Epithelial cell of proximal tubule (primary cell): ENCODE data around the gene MFAP3L. TPM values are rescaled to one million over a fixed set of nuclear protein-coding genes. Genes with fewer than 3 reads are reported as not detected.
A peak's percentile ranks its signal among the peaks of the same experiment; 100 is the strongest.
"Not testable (repeated sequence)": the region's sequence is repeated elsewhere in the genome, so short reads cannot be mapped to it uniquely, and the experiment has no call there.

Experiments
- DNase-seq: peaks from one replicate; pipeline ENCODE4 v3.0.0-alpha.2; 2011; ENCODE audit warnings: low read depth
- H3K4me3 ChIP-seq: 2 replicates; pipeline ENCODE4 v1.5.1; 2011; ENCODE audit warnings: low read depth, mild to moderate bottlenecking, low read length
- CTCF ChIP-seq: conservative IDR thresholded peaks from 2 replicates; pipeline ENCODE4 v1.5.1; 2012; ENCODE audit warnings: low read depth, mild to moderate bottlenecking, low read length
- total RNA-seq: library from RNA; depleted of rRNA; stranded (reverse); fragments of >200 nt; gene quantifications from 2 replicates; pipeline ENCODE4 v1.2.3, GENCODE V29; 2015

MFAP3L gene
- total RNA-seq, 1 donor from 2014 or later: 10.2 TPM

GRCh38 chr4:170051402-170051801 lies 25.2 kb upstream of the MFAP3L start:
- DNase-seq: no peak
- TF ChIP-seq CTCF: no peak
- no peak overlapping the region for H3K4me3 ChIP-seq

- H3K4me3 ChIP-seq: no peak overlapping the region
- TF ChIP-seq CTCF: no peak
- DNase-seq: no peak
Measured at GRCh38 chr4:170049766-170050165, 23.6 kb upstream of the MFAP3L start.

- DNase-seq: no peak
- H3K4me3 ChIP-seq: no peak overlapping the region
- peak; percentile 75 for TF ChIP-seq CTCF
Measured at GRCh38 chr4:170047771-170048354, 21.7 kb upstream of the MFAP3L start.

- DNase-seq: not testable (repeated sequence)
Measured at GRCh38 chr4:170046156-170046555, 20.0 kb upstream of the MFAP3L start.

GRCh38 chr4:170040031-170040680 lies 14.0 kb upstream of the MFAP3L start:
- no peak overlapping the region for H3K4me3 ChIP-seq
- TF ChIP-seq CTCF: no peak
- DNase-seq: no peak

More at GRCh38 chr4:170046156-170046555, 20.0 kb upstream of the MFAP3L start:
- H3K4me3 ChIP-seq: not testable (repeated sequence)

- TF ChIP-seq CTCF: no peak
Measured at GRCh38 chr4:170038769-170039168, 12.6 kb upstream of the MFAP3L start.

GRCh38 chr4:170038232-170038631 lies 12.0 kb upstream of the MFAP3L start:
- no peak overlapping the region for H3K4me3 ChIP-seq
- DNase-seq: no peak
- TF ChIP-seq CTCF: no peak

More at GRCh38 chr4:170038769-170039168, 12.6 kb upstream of the MFAP3L start:
- H3K4me3 ChIP-seq: no peak overlapping the region
- DNase-seq: no peak
